Stromal cell of bone marrow (primary cell): Measurements from ENCODE around the gene ANKDD1A.

ENCODE experiments used
- DNase-seq: peaks from one replicate; pipeline ENCODE4 v3.0.0-alpha.2; 2012; ENCODE audit warnings: low read depth

The ANKDD1A gene

GRCh38 chr15:64911311-64912186 lies at the start of gene ANKDD1A:
Gene ANKDD1A, plus strand, starts transcription at chr15:64911902. Its CDS starts 29 bp downstream, at chr15:64911931.
- DNase-seq: no peak

GRCh38 chr15:64861960-64862359 lies 49.7 kb upstream of the ANKDD1A start:
- DNase-seq: no peak

GRCh38 chr15:64862408-64862807 lies 49.3 kb upstream of the ANKDD1A start:
- no peak for DNase-seq

- no peak for DNase-seq
Observed at GRCh38 chr15:64864068-64864467, 47.6 kb upstream of the ANKDD1A start.

GRCh38 chr15:64865126-64865997 lies 46.3 kb upstream of the ANKDD1A start:
- DNase-seq: no peak

GRCh38 chr15:64865998-64866520 lies 45.6 kb upstream of the ANKDD1A start:
- no peak for DNase-seq

GRCh38 chr15:64869501-64869900 lies 42.2 kb upstream of the ANKDD1A start:
- no peak for DNase-seq

GRCh38 chr15:64870353-64870752 lies 41.3 kb upstream of the ANKDD1A start:
- DNase-seq: no peak

GRCh38 chr15:64875641-64876223 lies 36.0 kb upstream of the ANKDD1A start:
- DNase-seq: no peak

- DNase-seq: peak; percentile 44
Observed at GRCh38 chr15:64877435-64877834, 34.3 kb upstream of the ANKDD1A start.

GRCh38 chr15:64878705-64879104 lies 33.0 kb upstream of the ANKDD1A start:
- DNase-seq: no peak

- DNase-seq: no peak
Observed at GRCh38 chr15:64883100-64883581, 28.6 kb upstream of the ANKDD1A start.

- peak; percentile 85 for DNase-seq
Observed at GRCh38 chr15:64883997-64884511, 27.6 kb upstream of the ANKDD1A start.

- no peak for DNase-seq
Observed at GRCh38 chr15:64884679-64885078, 27.0 kb upstream of the ANKDD1A start.

GRCh38 chr15:64888336-64888735 lies 23.4 kb upstream of the ANKDD1A start:
- DNase-seq: no peak

GRCh38 chr15:64891561-64891960 lies 20.1 kb upstream of the ANKDD1A start:
- no peak for DNase-seq

GRCh38 chr15:64892847-64893403 lies 18.8 kb upstream of the ANKDD1A start:
- no peak for DNase-seq

- peak; percentile 88 for DNase-seq
Observed at GRCh38 chr15:64893481-64894394, 18.0 kb upstream of the ANKDD1A start.

- DNase-seq: no peak
Observed at GRCh38 chr15:64894395-64895056, 17.2 kb upstream of the ANKDD1A start.
